ENCODE results near the gene TM4SF4. TPM values are rescaled to one million over a fixed set of nuclear protein-coding genes. Genes with fewer than 3 reads are reported as not detected.
"Not testable (repeated sequence)": the region's sequence is repeated elsewhere in the genome, so short reads cannot be mapped to it uniquely, and the experiment has no call there.

TM4SF4 gene
- total RNA-seq, 2 experiments from 2014 or later = not detected

- H3K27ac Mint-ChIP-seq; DNase-seq; H3K9me3 Mint-ChIP-seq (ENCODE audit: low read depth); ATAC-seq; CTCF ChIA-PET; H3K36me3 Mint-ChIP-seq; H3K4me1 Mint-ChIP-seq; H3K4me3 Mint-ChIP-seq: not testable (repeated sequence)
- peaks cover 24% of the 10 kb centered on the region for H3K27me3 Mint-ChIP-seq
Measured at GRCh38 chr3:149444867-149445266, 29.6 kb upstream of the TM4SF4 start.

GRCh38 chr3:149448331-149448831, 26.1 kb upstream of the TM4SF4 start:
- Mint-ChIP-seq H3K9me3 (ENCODE audit: low read depth) (peaks cover 6% of the 10 kb centered on the region), H3K4me1 (peaks cover 2% of the 10 kb centered on the region), H3K36me3 (peaks cover 3% of the 10 kb centered on the region), H3K27me3 (peaks cover 9% of the 10 kb centered on the region), H3K4me3 (no peak overlapping the region), H3K27ac (no peak overlapping the region)
- ATAC-seq (no peak), DNase-seq (no peak)
- CTCF ChIA-PET = no interaction called here

DNA sequence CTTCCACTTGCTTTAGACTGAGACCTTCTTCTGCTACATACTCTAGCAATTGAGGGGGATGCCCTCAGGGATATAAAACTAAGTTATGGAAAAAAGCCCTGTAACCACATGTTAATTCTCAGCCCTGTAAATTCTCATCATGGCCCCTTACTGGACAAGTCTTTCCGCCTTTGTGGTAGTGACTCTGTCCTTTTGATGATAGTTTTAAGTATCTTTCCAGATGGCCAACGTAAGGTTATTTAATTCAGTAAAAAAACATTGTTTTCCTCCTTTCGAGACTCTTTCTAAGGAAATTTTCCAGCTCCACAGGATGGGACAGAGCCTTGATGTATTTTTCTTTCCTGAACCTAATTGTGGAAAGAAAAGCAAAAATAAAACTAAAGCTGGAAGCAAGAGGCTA, 25.3 kb upstream of the TM4SF4 start:
- Mint-ChIP-seq H3K4me1 (peaks cover 2% of the 10 kb centered on the region), H3K4me3 (no peak overlapping the region), H3K27me3 (peaks cover 6% of the 10 kb centered on the region), H3K27ac (no peak overlapping the region), H3K36me3 (peaks cover 3% of the 10 kb centered on the region), H3K9me3 (ENCODE audit: low read depth) (peaks cover 6% of the 10 kb centered on the region)
- CTCF ChIA-PET = no interaction called here
- DNase-seq (no peak), ATAC-seq (no peak)

GRCh38 chr3:149449799-149450198, 24.7 kb upstream of the TM4SF4 start:
- DNase-seq = no peak
- peaks cover 3% of the 10 kb centered on the region for H3K36me3 Mint-ChIP-seq
- no peak overlapping the region for H3K4me3 Mint-ChIP-seq
- H3K4me1 Mint-ChIP-seq = peaks cover 2% of the 10 kb centered on the region
- CTCF ChIA-PET = no interaction called here
- H3K9me3 Mint-ChIP-seq (ENCODE audit: low read depth) = peaks cover 6% of the 10 kb centered on the region
- no peak for ATAC-seq
- H3K27ac Mint-ChIP-seq = no peak overlapping the region
- H3K27me3 Mint-ChIP-seq = peaks cover 8% of the 10 kb centered on the region

DNA sequence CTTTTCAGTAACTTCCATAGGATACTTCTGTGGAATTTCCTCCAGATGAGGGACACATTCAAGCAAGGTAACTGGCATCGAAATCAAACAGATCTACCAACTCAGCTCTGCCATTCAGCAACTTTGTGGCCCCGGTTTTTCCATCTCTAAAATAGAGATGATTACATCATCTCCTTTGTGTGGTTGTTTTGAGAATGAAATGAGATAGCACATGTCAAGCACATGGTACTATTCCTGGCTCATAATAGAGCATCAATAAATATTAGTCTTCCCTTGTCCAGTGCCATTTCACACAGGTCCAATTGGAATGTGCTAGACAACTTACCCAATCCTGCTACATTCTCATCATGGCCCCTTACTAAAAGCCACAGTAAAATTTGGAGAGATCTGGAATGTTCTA, 24.2 kb upstream of the TM4SF4 start:
- Mint-ChIP-seq H3K4me1 (peaks cover 2% of the 10 kb centered on the region), H3K27me3 (peaks cover 10% of the 10 kb centered on the region), H3K27ac (no peak overlapping the region), H3K9me3 (ENCODE audit: low read depth) (peaks cover 6% of the 10 kb centered on the region), H3K4me3 (no peak overlapping the region), H3K36me3 (peaks cover 3% of the 10 kb centered on the region)
- no peak for ATAC-seq
- no peak for DNase-seq
- CTCF ChIA-PET = no interaction called here

GRCh38 chr3:149452036-149452435, 22.5 kb upstream of the TM4SF4 start:
- Mint-ChIP-seq H3K27ac (no peak overlapping the region), H3K9me3 (ENCODE audit: low read depth) (peaks cover 6% of the 10 kb centered on the region), H3K4me1 (peaks cover 2% of the 10 kb centered on the region), H3K27me3 (peaks cover 16% of the 10 kb centered on the region), H3K36me3 (peaks cover 3% of the 10 kb centered on the region), H3K4me3 (no peak overlapping the region)
- CTCF ChIA-PET = no interaction called here
- ATAC-seq (no peak), DNase-seq (no peak)

- Mint-ChIP-seq H3K4me1 (peaks cover 2% of the 10 kb centered on the region), H3K9me3 (ENCODE audit: low read depth) (peaks cover 6% of the 10 kb centered on the region), H3K4me3 (no peak overlapping the region), H3K36me3 (peaks cover 3% of the 10 kb centered on the region), H3K27ac (no peak overlapping the region), H3K27me3 (peaks cover 23% of the 10 kb centered on the region)
- CTCF ChIA-PET = no interaction called here
- no peak for ATAC-seq
- no peak for DNase-seq
Measured at GRCh38 chr3:149453140-149453805, 21.2 kb upstream of the TM4SF4 start.

DNA sequence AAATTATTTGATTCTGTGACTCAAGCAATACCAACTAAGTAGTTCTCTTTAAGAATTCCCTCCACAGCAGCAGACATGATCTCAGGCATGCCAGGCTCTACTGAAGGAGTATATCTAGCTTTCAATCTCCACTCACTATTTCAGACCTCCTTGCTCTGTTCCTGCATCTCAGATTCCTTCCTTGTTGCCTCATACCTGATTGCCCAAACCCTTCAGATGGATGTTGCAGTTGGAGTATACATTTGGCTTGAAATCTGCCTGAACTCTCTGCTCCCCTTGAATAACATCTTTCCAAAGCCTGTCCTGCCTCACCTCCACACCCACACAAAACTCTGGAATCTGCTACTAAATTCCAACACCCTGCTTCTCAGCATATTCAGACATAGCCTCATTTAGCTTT, 19.8 kb upstream of the TM4SF4 start:
- no peaks in the 10 kb centered on the region for H3K4me1 Mint-ChIP-seq
- H3K4me3 Mint-ChIP-seq = no peak overlapping the region

DNA sequence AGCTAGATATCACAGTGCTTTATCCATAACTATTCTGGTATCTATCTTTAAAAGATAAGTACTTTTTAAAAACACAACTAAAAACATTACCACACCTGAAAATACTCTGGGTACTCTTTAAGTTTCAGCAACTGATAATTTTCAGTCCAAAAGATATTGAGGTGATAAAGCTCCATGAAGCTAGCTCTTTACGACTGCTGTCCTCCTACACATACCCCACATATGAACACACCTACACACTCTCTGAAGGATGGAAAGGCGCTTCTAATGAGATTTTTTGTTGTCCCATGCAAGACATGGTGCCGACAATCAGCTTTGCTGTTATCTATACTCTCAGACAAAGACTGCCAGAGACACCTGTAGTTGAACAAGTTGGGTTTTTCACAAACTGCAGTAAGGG, 19.1 kb upstream of the TM4SF4 start:
- Mint-ChIP-seq H3K4me1 (no peaks in the 10 kb centered on the region), H3K27me3 (peaks cover 21% of the 10 kb centered on the region), H3K4me3 (no peak overlapping the region), H3K36me3 (peaks cover 3% of the 10 kb centered on the region), H3K27ac (no peak overlapping the region), H3K9me3 (ENCODE audit: low read depth) (peaks cover 6% of the 10 kb centered on the region)
- DNase-seq (no peak), ATAC-seq (no peak)
- CTCF ChIA-PET = no interaction called here

More for the DNA sequence above, 19.8 kb upstream of the TM4SF4 start:
- H3K36me3 Mint-ChIP-seq = peaks cover 3% of the 10 kb centered on the region
- CTCF ChIA-PET = no interaction called here
- DNase-seq = no peak
- no peak for ATAC-seq
- no peak overlapping the region for H3K27ac Mint-ChIP-seq
- H3K9me3 Mint-ChIP-seq (ENCODE audit: low read depth) = peaks cover 6% of the 10 kb centered on the region
- H3K27me3 Mint-ChIP-seq = peaks cover 21% of the 10 kb centered on the region

- Mint-ChIP-seq H3K27ac (no peak overlapping the region), H3K36me3 (peaks cover 3% of the 10 kb centered on the region), H3K4me1 (no peaks in the 10 kb centered on the region), H3K27me3 (peaks cover 23% of the 10 kb centered on the region), H3K4me3 (no peak overlapping the region), H3K9me3 (ENCODE audit: low read depth) (peaks cover 6% of the 10 kb centered on the region)
- CTCF ChIA-PET = no interaction called here
- DNase-seq = no peak
- ATAC-seq = no peak
Measured at GRCh38 chr3:149455989-149456388, 18.5 kb upstream of the TM4SF4 start.

DNA sequence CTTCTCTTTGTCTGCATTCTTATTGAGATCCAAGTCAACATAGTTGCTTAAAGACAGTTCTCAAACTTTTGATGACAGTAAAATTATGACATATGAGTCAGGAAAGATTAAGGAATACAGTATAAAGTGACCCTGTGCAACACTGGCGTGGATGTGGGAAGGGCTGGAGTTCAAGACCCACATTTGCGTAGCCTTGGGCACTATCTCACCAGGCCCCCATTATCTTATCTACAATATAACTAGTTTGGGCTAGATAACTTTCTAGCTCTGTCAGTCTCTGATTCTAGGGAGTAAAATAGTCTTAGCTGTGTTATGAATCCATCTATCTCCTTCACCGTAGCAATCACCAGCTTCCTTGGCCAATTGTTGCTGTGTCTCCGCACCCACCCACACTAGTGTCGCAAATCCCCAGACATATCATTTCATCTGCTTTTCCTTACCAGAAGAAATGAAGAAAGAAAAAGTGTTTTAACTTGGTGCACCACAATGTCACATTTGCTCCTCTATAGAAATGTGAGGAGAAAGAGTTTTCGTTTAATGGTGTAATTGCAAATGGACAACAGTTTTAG, 14.9 kb upstream of the TM4SF4 start:
- no peak overlapping the region for H3K27ac Mint-ChIP-seq

GRCh38 chr3:149460117-149460516, 14.4 kb upstream of the TM4SF4 start:
- Mint-ChIP-seq H3K9me3 (ENCODE audit: low read depth) (no peaks in the 10 kb centered on the region), H3K27ac (no peak overlapping the region), H3K4me1 (no peaks in the 10 kb centered on the region), H3K27me3 (peaks cover 21% of the 10 kb centered on the region), H3K36me3 (no peaks in the 10 kb centered on the region), H3K4me3 (no peak overlapping the region)
- ATAC-seq = no peak
- no peak for DNase-seq
- CTCF ChIA-PET = interaction anchor here (1.2 kb wide), 1 partner anchor 19 kb away, joined by 5 read pairs; no protein-coding TSS in a partner anchor

More for the DNA sequence above, 14.9 kb upstream of the TM4SF4 start:
- no peaks in the 10 kb centered on the region for H3K9me3 Mint-ChIP-seq (ENCODE audit: low read depth)
- H3K36me3 Mint-ChIP-seq = no peaks in the 10 kb centered on the region
- DNase-seq (no peak), ATAC-seq (no peak)
- peaks cover 25% of the 10 kb centered on the region for H3K27me3 Mint-ChIP-seq
- no peaks in the 10 kb centered on the region for H3K4me1 Mint-ChIP-seq
- CTCF ChIA-PET = interaction anchor here (1.2 kb wide), 1 partner anchor 20 kb away, joined by 5 read pairs; no protein-coding TSS in a partner anchor
- no peak overlapping the region for H3K4me3 Mint-ChIP-seq

GRCh38 chr3:149462051-149462450, 12.4 kb upstream of the TM4SF4 start:
- CTCF ChIA-PET = no interaction called here
- H3K27me3 Mint-ChIP-seq = peaks cover 16% of the 10 kb centered on the region
- H3K9me3 Mint-ChIP-seq (ENCODE audit: low read depth) = no peaks in the 10 kb centered on the region
- no peak for DNase-seq
- ATAC-seq = no peak
- no peak overlapping the region for H3K4me3 Mint-ChIP-seq
- no peaks in the 10 kb centered on the region for H3K4me1 Mint-ChIP-seq
- H3K36me3 Mint-ChIP-seq = no peaks in the 10 kb centered on the region
- no peak overlapping the region for H3K27ac Mint-ChIP-seq

DNA sequence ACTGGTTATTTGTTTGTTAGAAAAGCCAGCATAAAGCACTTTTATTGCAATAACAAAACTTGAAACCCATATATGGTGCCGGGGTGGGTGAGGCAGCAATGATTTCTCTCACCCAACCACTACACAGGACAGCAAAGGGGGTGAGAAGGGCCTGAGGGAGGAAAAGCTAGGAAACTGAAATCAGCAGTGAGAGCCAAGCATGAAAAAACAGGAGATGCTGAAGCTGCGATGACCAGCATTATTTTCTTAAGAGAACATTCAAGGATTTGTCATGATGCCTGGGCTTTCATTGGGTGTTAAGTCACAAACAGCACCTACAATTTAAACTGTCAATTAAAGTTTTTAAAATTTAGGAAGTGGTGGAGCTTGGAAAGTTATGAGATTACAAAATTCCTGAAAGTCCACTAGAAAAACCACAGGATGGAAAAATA, 11.9 kb upstream of the TM4SF4 start:
- Mint-ChIP-seq H3K9me3 (ENCODE audit: low read depth) (no peaks in the 10 kb centered on the region), H3K27ac (no peak overlapping the region), H3K27me3 (peaks cover 15% of the 10 kb centered on the region), H3K4me3 (no peak overlapping the region), H3K4me1 (no peaks in the 10 kb centered on the region), H3K36me3 (no peaks in the 10 kb centered on the region)
- DNase-seq = no peak
- CTCF ChIA-PET = no interaction called here
- no peak for ATAC-seq
